ENCODE data around the gene MTAP.

DNA sequence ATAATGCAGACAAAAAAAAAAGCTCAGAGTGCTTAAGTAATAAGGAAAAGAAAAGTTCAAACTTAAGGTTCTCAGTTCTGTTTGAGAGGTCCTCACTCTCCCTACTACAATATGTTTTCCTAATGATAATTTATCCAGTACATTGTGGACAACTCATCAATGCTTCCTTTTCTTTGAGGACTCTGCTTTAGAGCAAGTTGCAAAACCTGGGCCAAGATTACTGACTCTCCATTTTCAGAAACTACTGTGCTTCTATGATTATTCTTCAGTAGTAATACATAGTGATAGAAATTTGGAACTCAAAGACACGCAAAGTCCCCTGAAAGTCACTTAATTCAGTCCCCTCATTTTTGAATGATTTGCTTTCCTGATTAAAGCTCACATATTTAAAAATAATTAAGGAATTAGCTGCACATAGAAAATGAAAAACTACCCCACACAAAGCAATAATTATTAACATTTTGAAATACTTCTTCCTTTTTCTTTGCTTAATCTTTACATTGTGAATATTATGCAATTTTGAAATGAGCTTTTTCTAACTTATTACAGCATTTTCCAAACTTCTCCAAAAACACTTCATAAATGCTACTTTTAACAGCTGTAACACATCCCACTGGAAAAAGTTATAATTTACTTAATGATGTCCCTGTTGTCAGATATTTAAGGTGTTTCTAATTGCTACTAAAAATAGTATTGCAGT, 180.6 kb downstream of the MTAP start:
- TF ChIP-seq ZNF274 (IDR thresholded peaks at IDR 0.05; ENCODE audit: low read depth, low read length): no peak
- no peak for TF ChIP-seq YY1 (IDR thresholded peaks at IDR 0.05; ENCODE audit: insufficient read depth, insufficient read length)
